Measurements from ENCODE around the gene FBLL1. TPM values are rescaled to one million over a fixed set of nuclear protein-coding genes. Genes with fewer than 3 reads are reported as not detected.

Gene FBLL1
- total RNA-seq, 4 donors from 2014 or later, result 0.18 TPM; not detected in 3

GRCh38 chr5:168513861-168514428 lies 15.2 kb upstream of the FBLL1 start:
- peaks cover 5 to 100% (median 61%) of the 10 kb centered on the region in 3 donors for H3K36me3 ChIP-seq
- 96 to 98% methylated on average over 2 of the region's 2 CpGs for whole genome bisulfite sequencing, 2 donors

GRCh38 chr5:168525856-168526255 lies 3.2 kb upstream of the FBLL1 start:
- H3K4me3 ChIP-seq, result no peak overlapping the region
- TF ChIP-seq POLR2A (IDR thresholded peaks at IDR 0.05), result no peak
- TF ChIP-seq CTCF (IDR thresholded peaks at IDR 0.05), result no peak
- H3K36me3 ChIP-seq, result no peaks in the 10 kb centered on the region
- no peaks in the 10 kb centered on the region for H3K9me3 ChIP-seq
- peaks cover 0 to 33% (median 4%) of the 10 kb centered on the region in 4 donors for H3K27me3 ChIP-seq
- 58 to 75% methylated on average over 2 of the region's 2 CpGs for WGBS, 2 donors
- DNase-seq, result no peak
- H3K4me1 ChIP-seq, result peaks cover 0 to 15% (median 6%) of the 10 kb centered on the region in 3 donors
- H3K27ac ChIP-seq, result no peak overlapping the region
- intact Hi-C loops (cut with DNase I), result no loop called here

More at GRCh38 chr5:168513861-168514428, 15.2 kb upstream of the FBLL1 start:
- no peak overlapping the region for H3K4me3 ChIP-seq
- H3K4me1 ChIP-seq, result no peaks in the 10 kb centered on the region
- H3K9me3 ChIP-seq, result peaks cover 0 to 16% (median 10%) of the 10 kb centered on the region in 3 donors
- intact Hi-C loops (cut with DNase I), result no loop called here
- no peaks in the 10 kb centered on the region for H3K27me3 ChIP-seq
- no peak overlapping the region for H3K27ac ChIP-seq
- TF ChIP-seq CTCF (IDR thresholded peaks at IDR 0.05) (no peak), POLR2A (IDR thresholded peaks at IDR 0.05) (no peak)
- DNase-seq, result no peak

- 77 to 93% methylated on average over 4 of the region's 4 CpGs for WGBS, 2 donors
- H3K36me3 ChIP-seq, result peaks cover 0 to 3% (median 0%) of the 10 kb centered on the region in 3 donors
- intact Hi-C loops (cut with DNase I), result no loop called here
Observed at GRCh38 chr5:168527756-168528295, 1.3 kb upstream of the FBLL1 start.

GRCh38 chr5:168529374-168530234 lies 499 bp downstream of the FBLL1 start:
- Histone ChIP-seq H3K4me3 (peak overlapping the region; percentile 23 to 62 (median 37)), H3K36me3 (peaks cover 0 to 3% (median 0%) of the 10 kb centered on the region in 3 donors), H3K27ac (no peak overlapping the region), H3K4me1 (peaks cover 0 to 15% (median 6%) of the 10 kb centered on the region in 3 donors), H3K27me3 (peaks cover 0 to 69% (median 7%) of the 10 kb centered on the region in 4 donors), H3K9me3 (no peaks in the 10 kb centered on the region)
- intact Hi-C loops (cut with DNase I), result no loop called here
- DNase-seq, result no peak
- 65 to 80% methylated on average over 3 to 32 of the region's 125 CpGs for WGBS, 2 donors
- TF ChIP-seq CTCF (IDR thresholded peaks at IDR 0.05) (no peak), POLR2A (IDR thresholded peaks at IDR 0.05) (no peak)

More at GRCh38 chr5:168527756-168528295, 1.3 kb upstream of the FBLL1 start:
- Histone ChIP-seq H3K27me3 (peaks cover 0 to 53% (median 7%) of the 10 kb centered on the region in 4 donors), H3K4me1 (peaks cover 0 to 15% (median 6%) of the 10 kb centered on the region in 3 donors), H3K4me3 (no peak overlapping the region), H3K27ac (no peak overlapping the region), H3K9me3 (no peaks in the 10 kb centered on the region)
- DNase-seq, result no peak
- no peak for TF ChIP-seq POLR2A (IDR thresholded peaks at IDR 0.05)
- no peak for TF ChIP-seq CTCF (IDR thresholded peaks at IDR 0.05)

Data from esophagus squamous epithelium (tissue), 5 donors.